Measurements from ENCODE around the gene PSMD13.
A peak's percentile ranks its signal among the peaks of the same experiment; 100 is the strongest.
"Not testable (repeated sequence)": the region's sequence is repeated elsewhere in the genome, so short reads cannot be mapped to it uniquely, and the experiment has no call there.

The PSMD13 gene

GRCh38 chr11:236774-237767 lies at the start of gene PSMD13:
Gene PSMD13 (plus strand): TSS chr11:236976. CDS start chr11:237050, 74 bp downstream.
- DNase-seq (ENCODE audit: low spot score): peak; percentile 84

- not testable (repeated sequence) for DNase-seq (ENCODE audit: low spot score)
Observed at GRCh38 chr11:189200-189783, 47.5 kb upstream of the PSMD13 start.

- DNase-seq (ENCODE audit: low spot score): not testable (repeated sequence)
Observed at GRCh38 chr11:189843-190311, 46.9 kb upstream of the PSMD13 start.

- DNase-seq (ENCODE audit: low spot score): not testable (repeated sequence)
Observed at GRCh38 chr11:190546-190945, 46.2 kb upstream of the PSMD13 start.

- not testable (repeated sequence) for DNase-seq (ENCODE audit: low spot score)
Observed at GRCh38 chr11:191490-192478, 45.0 kb upstream of the PSMD13 start.

GRCh38 chr11:192674-193128 lies 44.1 kb upstream of the PSMD13 start, which contains the start of gene SCGB1C1:
Gene SCGB1C1 (plus strand): TSS chr11:193078. CDS start chr11:193100, 22 bp downstream.
- DNase-seq (ENCODE audit: low spot score): not testable (repeated sequence)

- not testable (repeated sequence) for DNase-seq (ENCODE audit: low spot score)
Observed at GRCh38 chr11:193481-193880, 43.3 kb upstream of the PSMD13 start.

- DNase-seq (ENCODE audit: low spot score): no peak
Observed at GRCh38 chr11:196786-197731, 39.7 kb upstream of the PSMD13 start.

GRCh38 chr11:197741-198235 lies 39.0 kb upstream of the PSMD13 start:
- DNase-seq (ENCODE audit: low spot score): no peak

GRCh38 chr11:198236-198806 lies 38.5 kb upstream of the PSMD13 start:
- no peak for DNase-seq (ENCODE audit: low spot score)

GRCh38 chr11:199004-199581 lies 37.7 kb upstream of the PSMD13 start:
- DNase-seq (ENCODE audit: low spot score): no peak

GRCh38 chr11:199782-200181 lies 37.0 kb upstream of the PSMD13 start:
- DNase-seq (ENCODE audit: low spot score): no peak

- DNase-seq (ENCODE audit: low spot score): no peak
Observed at GRCh38 chr11:200224-201003, 36.4 kb upstream of the PSMD13 start.

GRCh38 chr11:201966-202365 lies 34.8 kb upstream of the PSMD13 start:
- DNase-seq (ENCODE audit: low spot score): no peak

- no peak for DNase-seq (ENCODE audit: low spot score)
Observed at GRCh38 chr11:202490-202889, 34.3 kb upstream of the PSMD13 start.

- no peak for DNase-seq (ENCODE audit: low spot score)
Observed at GRCh38 chr11:203056-203944, 33.5 kb upstream of the PSMD13 start.

GRCh38 chr11:203945-204586 lies 32.7 kb upstream of the PSMD13 start:
- no peak for DNase-seq (ENCODE audit: low spot score)
